Smooth muscle cell (in vitro differentiated cells): ENCODE results near the gene ITGA3. TPM values are rescaled to one million over a fixed set of nuclear protein-coding genes. Genes with fewer than 3 reads are reported as not detected.
A peak's percentile ranks its signal among the peaks of the same experiment; 100 is the strongest.

Source experiments
- DNase-seq: peaks from one replicate; lab custom pipeline; 2025; ENCODE audit not compliant: unreplicated experiment; lab: John Stamatoyannopoulos, UW
- H2AFZ ChIP-seq: fragments of 200-600 bp; sonication (generic); 2 replicates; pipeline ENCODE4 v1.6.0; 2016; ENCODE audit warnings: antibody characterized with exemption, low read depth, mild to moderate bottlenecking
- H3F3A ChIP-seq: fragments of 200-600 bp; sonication (generic); 2 replicates; pipeline ENCODE4 v1.6.0; 2017; ENCODE audit warnings: antibody characterized with exemption, low read depth
- H3K27ac ChIP-seq: fragments of 200-600 bp; sonication (generic); 2 replicates; pipeline ENCODE4 v1.5.1; 2016; ENCODE audit warnings: low read depth, mild to moderate bottlenecking
- H3K27me3 ChIP-seq: fragments of 200-600 bp; sonication (generic); 2 replicates; pipeline ENCODE4 v1.6.1; 2016; ENCODE audit warnings: low read depth, mild to moderate bottlenecking
- H3K36me3 ChIP-seq: fragments of 200-600 bp; sonication (generic); 2 replicates; pipeline ENCODE4 v1.5.1; 2016; ENCODE audit warnings: low read depth
- H3K4me1 ChIP-seq: fragments of 200-600 bp; sonication (generic); 2 replicates; pipeline ENCODE4 v1.5.1; 2016; ENCODE audit warnings: low read depth
- H3K4me2 ChIP-seq: fragments of 200-600 bp; sonication (generic); 2 replicates; pipeline ENCODE4 v1.6.0; 2016; ENCODE audit warnings: mild to moderate bottlenecking
- H3K4me3 ChIP-seq: fragments of 200-600 bp; sonication (generic); 2 replicates; pipeline ENCODE4 v1.5.1; 2016; ENCODE audit warnings: mild to moderate bottlenecking
- H3K79me2 ChIP-seq: fragments of 200-600 bp; sonication (generic); 2 replicates; pipeline ENCODE4 v1.6.0; 2016; ENCODE audit warnings: low read depth, mild to moderate bottlenecking
- H3K9ac ChIP-seq: fragments of 200-600 bp; sonication (generic); 2 replicates; pipeline ENCODE4 v1.6.0; 2016; ENCODE audit warnings: low read depth
- H3K9me3 ChIP-seq: fragments of 200-600 bp; sonication (generic); replicated peaks from 2 replicates; pipeline ENCODE4 v1.5.1; 2016; ENCODE audit warnings: low read depth
- H4K20me1 ChIP-seq: fragments of 200-600 bp; sonication (generic); 2 replicates; pipeline ENCODE4 v1.6.0; 2016; ENCODE audit warnings: low read depth
- CTCF ChIP-seq: fragments of 200-600 bp; sonication (generic); IDR thresholded peaks from 2 replicates; pipeline ENCODE4 v1.5.1; 2017; ENCODE audit warnings: borderline replicate concordance, mild to moderate bottlenecking, antibody characterized with exemption; ENCODE audit not compliant: insufficient read depth, poor library complexity, severe bottlenecking
- WGBS: methylation state at CpG from one replicate; pipeline ENCODE4 v1.1.7; 2016; ENCODE audit warnings: low lambda C conversion rate; 5-methylcytosine and 5-hydroxymethylcytosine counted together
- polyA plus RNA-seq: library from polyadenylated mRNA; unstranded; fragments of >200 nt; fragmentation: Nextera tagmentation; extraction: Ambion mirVana; gene quantifications from 2 replicates; pipeline ENCODE4 v1.2.1, GENCODE V29; 2016
- total RNA-seq: library from RNA; depleted of rRNA; stranded (reverse); fragments of >200 nt; gene quantifications from 2 replicates; pipeline ENCODE4 v1.2.3, GENCODE V29; 2014

The ITGA3 gene
- total and polyA plus RNA-seq, 2 experiments from 2014 or later = 30.0 to 44.7 TPM

GRCh38 chr17:50091918-50092285, 36.0 kb downstream of the ITGA3 start:
- Histone ChIP-seq H3K9ac (no peak overlapping the region), H3K27ac (no peak overlapping the region), H3K79me2 (peaks cover 8% of the 10 kb centered on the region), H2AFZ (no peak overlapping the region), H3K9me3 (no peaks in the 10 kb centered on the region), H3K27me3 (no peaks in the 10 kb centered on the region), H3F3A (peaks cover 3% of the 10 kb centered on the region), H3K4me2 (no peak overlapping the region), H3K4me3 (no peak overlapping the region), H4K20me1 (no peaks in the 10 kb centered on the region), H3K4me1 (peaks cover 10% of the 10 kb centered on the region), H3K36me3 (no peaks in the 10 kb centered on the region)
- DNase-seq = no peak
- TF ChIP-seq CTCF = no peak
- 80% methylated on average over 2 of the region's 2 CpGs for WGBS

DNA sequence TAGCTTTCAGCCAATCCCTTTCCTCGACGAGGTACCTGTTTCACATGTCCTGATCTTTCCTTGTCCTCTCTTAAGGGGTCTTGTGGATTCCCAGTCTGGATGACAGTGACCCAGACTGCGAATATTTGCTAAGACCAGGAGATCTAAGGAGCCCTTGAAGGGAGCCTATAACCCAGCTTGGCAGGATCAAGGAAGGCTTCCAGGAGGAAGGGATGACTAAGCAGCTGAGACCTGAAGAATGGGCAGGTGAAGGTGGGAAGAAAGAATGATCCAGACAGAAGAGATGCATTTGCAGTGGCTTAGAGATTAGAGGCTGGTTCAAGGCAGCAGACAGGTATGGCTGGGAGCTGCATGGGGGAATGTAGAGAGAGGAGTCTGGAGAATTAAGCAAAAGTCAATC, 37.3 kb downstream of the ITGA3 start:
- DNase-seq = no peak
- H4K20me1 ChIP-seq = no peaks in the 10 kb centered on the region
- peaks cover 10% of the 10 kb centered on the region for H3K4me1 ChIP-seq
- no peak overlapping the region for H3K9ac ChIP-seq
- H2AFZ ChIP-seq = no peak overlapping the region
- H3K4me2 ChIP-seq = no peak overlapping the region
- TF ChIP-seq CTCF = no peak
- H3K27me3 ChIP-seq = no peaks in the 10 kb centered on the region
- 92% methylated on average over 3 of the region's 3 CpGs for WGBS
- peaks cover 3% of the 10 kb centered on the region for H3F3A ChIP-seq
- no peaks in the 10 kb centered on the region for H3K9me3 ChIP-seq
- peaks cover 8% of the 10 kb centered on the region for H3K79me2 ChIP-seq
- no peaks in the 10 kb centered on the region for H3K36me3 ChIP-seq
- no peak overlapping the region for H3K4me3 ChIP-seq
- no peak overlapping the region for H3K27ac ChIP-seq

DNA sequence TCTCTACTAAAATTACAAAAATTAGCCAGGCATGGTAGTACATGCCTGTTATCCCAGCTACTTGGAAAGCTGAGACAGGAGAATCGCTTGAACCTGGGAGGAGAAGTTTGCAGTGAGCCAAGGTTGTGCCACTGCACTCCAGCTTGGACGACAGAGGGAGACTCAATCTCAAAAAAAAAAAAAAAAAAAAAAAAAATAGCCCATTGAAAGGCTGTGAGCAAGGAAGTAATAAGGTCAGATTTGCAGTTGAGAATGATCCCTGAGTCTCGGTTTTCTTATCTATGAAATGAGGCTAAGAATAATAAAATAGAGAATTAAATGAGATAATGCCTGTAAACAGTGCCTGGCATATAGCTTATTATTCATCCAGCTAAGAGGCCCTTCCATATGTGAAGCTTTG, 37.9 kb downstream of the ITGA3 start:
- Histone ChIP-seq H3K4me3 (no peak overlapping the region), H3K27me3 (no peaks in the 10 kb centered on the region), H3K9me3 (no peaks in the 10 kb centered on the region), H3K9ac (no peak overlapping the region), H4K20me1 (no peaks in the 10 kb centered on the region), H2AFZ (no peak overlapping the region), H3K4me1 (peaks cover 10% of the 10 kb centered on the region), H3K27ac (no peak overlapping the region), H3F3A (peaks cover 3% of the 10 kb centered on the region), H3K36me3 (no peaks in the 10 kb centered on the region), H3K4me2 (no peak overlapping the region), H3K79me2 (peaks cover 8% of the 10 kb centered on the region)
- DNase-seq = no peak
- 33% methylated on average over 3 of the region's 3 CpGs for WGBS
- no peak for TF ChIP-seq CTCF

DNA sequence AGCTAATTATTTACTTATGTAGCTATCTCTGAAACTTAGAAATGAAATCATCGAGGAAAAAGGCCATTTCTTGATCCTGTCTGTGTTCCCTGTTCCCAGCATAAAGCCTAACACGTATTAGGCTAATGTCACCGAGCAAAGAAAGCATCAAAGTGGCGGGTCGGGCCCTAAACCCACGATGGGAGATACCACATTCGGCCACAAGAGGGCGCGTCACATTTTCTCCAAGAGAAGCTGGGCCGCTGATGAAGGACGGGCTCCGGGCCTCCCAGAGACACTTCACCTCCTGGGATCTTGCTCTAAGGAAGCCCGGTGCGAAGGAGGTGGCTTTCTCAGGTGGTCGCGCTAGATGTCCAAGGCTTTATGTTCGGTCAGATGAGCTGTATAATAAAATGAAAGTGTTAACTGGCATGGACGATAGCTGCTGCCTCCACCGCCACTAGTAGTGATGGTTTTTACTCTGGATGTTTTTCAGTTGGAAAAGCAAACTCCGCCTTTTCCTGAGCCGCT, 38.4 kb downstream of the ITGA3 start:
- Histone ChIP-seq H3K9ac (no peak overlapping the region), H3K79me2 (peaks cover 8% of the 10 kb centered on the region), H3K36me3 (no peaks in the 10 kb centered on the region), H3K27ac (peak overlapping the region; percentile 18), H4K20me1 (no peaks in the 10 kb centered on the region), H3K9me3 (no peaks in the 10 kb centered on the region), H3K4me1 (peaks cover 10% of the 10 kb centered on the region), H2AFZ (peak overlapping the region; percentile 62), H3F3A (peaks cover 3% of the 10 kb centered on the region), H3K4me2 (peak overlapping the region; percentile 97), H3K27me3 (no peaks in the 10 kb centered on the region), H3K4me3 (peak overlapping the region; percentile 90)
- WGBS = 1% methylated on average over 21 of the region's 21 CpGs
- peak; percentile 68 for TF ChIP-seq CTCF
- DNase-seq = peak; percentile 83
